ENCODE data around the gene PRKCB. TPM values are rescaled to one million over a fixed set of nuclear protein-coding genes. Genes with fewer than 3 reads are reported as not detected.
A peak's percentile ranks its signal among the peaks of the same experiment; 100 is the strongest.

PRKCB gene
- total RNA-seq, 1 experiment from 2014 or later: not detected

GRCh38 chr16:24132048-24132796 lies 296.4 kb downstream of the PRKCB start:
- BruUV-seq (replicated peaks): no TSS peak
- CTCF ChIA-PET: interaction anchor here (0.6 to 1.4 kb wide), 3 partner anchors 38 to 373 kb away, joined by 3 to 5 read pairs (median 3); no protein-coding TSS in a partner anchor
- no peak overlapping the region for H3K27ac Mint-ChIP-seq (ENCODE audit: low read depth, unreplicated experiment)
- POLR2A ChIA-PET: no interaction called here
- no peaks in the 10 kb centered on the region for H3K9me3 Mint-ChIP-seq (ENCODE audit: unreplicated experiment)
- no peak for DNase-seq (ENCODE audit: unreplicated experiment)
- no peaks in the 10 kb centered on the region for H3K4me1 Mint-ChIP-seq (ENCODE audit: insufficient read depth, unreplicated experiment)
- intact Hi-C loops (cut with micrococcal nuclease): no loop called here
- H3K36me3 Mint-ChIP-seq (ENCODE audit: insufficient read depth, unreplicated experiment): no peaks in the 10 kb centered on the region
- no peak overlapping the region for H3K4me3 Mint-ChIP-seq (ENCODE audit: unreplicated experiment)
- peaks cover 35% of the 10 kb centered on the region for H3K27me3 Mint-ChIP-seq (ENCODE audit: insufficient read depth, unreplicated experiment)
- TF ChIP-seq CTCF (IDR thresholded peaks at IDR 0.05; ENCODE audit: unreplicated experiment): no peak

GRCh38 chr16:24132797-24133155 lies 297.0 kb downstream of the PRKCB start:
- Mint-ChIP-seq H3K27me3 (ENCODE audit: insufficient read depth, unreplicated experiment) (peaks cover 35% of the 10 kb centered on the region), H3K4me3 (ENCODE audit: unreplicated experiment) (no peak overlapping the region), H3K27ac (ENCODE audit: low read depth, unreplicated experiment) (no peak overlapping the region), H3K36me3 (ENCODE audit: insufficient read depth, unreplicated experiment) (no peaks in the 10 kb centered on the region), H3K4me1 (ENCODE audit: insufficient read depth, unreplicated experiment) (no peaks in the 10 kb centered on the region), H3K9me3 (ENCODE audit: unreplicated experiment) (no peaks in the 10 kb centered on the region)
- POLR2A ChIA-PET: no interaction called here
- CTCF ChIA-PET: interaction anchor here (0.6 kb wide), 2 partner anchors 39 to 269 kb away, joined by 3 read pairs; no protein-coding TSS in a partner anchor
- no peak for TF ChIP-seq CTCF (IDR thresholded peaks at IDR 0.05; ENCODE audit: unreplicated experiment)
- no peak for DNase-seq (ENCODE audit: unreplicated experiment)
- no TSS peak for BruUV-seq (replicated peaks)
- intact Hi-C loops (cut with micrococcal nuclease): no loop called here

GRCh38 chr16:24135624-24136565 lies 300.1 kb downstream of the PRKCB start:
- ChIA-PET CTCF (interaction anchor here (0.7 kb wide), 1 partner anchor 21 kb away, joined by 3 read pairs; no protein-coding TSS in a partner anchor), POLR2A (no interaction called here)
- intact Hi-C loops (cut with micrococcal nuclease): no loop called here
- Mint-ChIP-seq H3K27me3 (ENCODE audit: insufficient read depth, unreplicated experiment) (peaks cover 24% of the 10 kb centered on the region), H3K27ac (ENCODE audit: low read depth, unreplicated experiment) (peak overlapping the region; percentile 46), H3K36me3 (ENCODE audit: insufficient read depth, unreplicated experiment) (no peaks in the 10 kb centered on the region), H3K4me3 (ENCODE audit: unreplicated experiment) (no peak overlapping the region), H3K4me1 (ENCODE audit: insufficient read depth, unreplicated experiment) (no peaks in the 10 kb centered on the region), H3K9me3 (ENCODE audit: unreplicated experiment) (no peaks in the 10 kb centered on the region)
- no TSS peak for BruUV-seq (replicated peaks)
- no peak for TF ChIP-seq CTCF (IDR thresholded peaks at IDR 0.05; ENCODE audit: unreplicated experiment)
- DNase-seq (ENCODE audit: unreplicated experiment): no peak

- ChIA-PET POLR2A (interaction anchor here (0.7 kb wide), 1 partner anchor 312 kb away, joined by 3 read pairs; no protein-coding TSS in a partner anchor), CTCF (no interaction called here)
- BruUV-seq (replicated peaks): no TSS peak
- no peak for DNase-seq (ENCODE audit: unreplicated experiment)
- H3K27me3 Mint-ChIP-seq (ENCODE audit: insufficient read depth, unreplicated experiment): peaks cover 12% of the 10 kb centered on the region
- H3K4me3 Mint-ChIP-seq (ENCODE audit: unreplicated experiment): no peak overlapping the region
- intact Hi-C loops (cut with micrococcal nuclease): no loop called here
- no peaks in the 10 kb centered on the region for H3K9me3 Mint-ChIP-seq (ENCODE audit: unreplicated experiment)
- no peak for TF ChIP-seq CTCF (IDR thresholded peaks at IDR 0.05; ENCODE audit: unreplicated experiment)
- H3K4me1 Mint-ChIP-seq (ENCODE audit: insufficient read depth, unreplicated experiment): no peaks in the 10 kb centered on the region
- no peaks in the 10 kb centered on the region for H3K36me3 Mint-ChIP-seq (ENCODE audit: insufficient read depth, unreplicated experiment)
- H3K27ac Mint-ChIP-seq (ENCODE audit: low read depth, unreplicated experiment): no peak overlapping the region
These were observed 302.2 kb downstream of the PRKCB start for GRCh38 chr16:24138024-24138423.
